Measurements from ENCODE around the gene NR2C2AP.

Gene NR2C2AP

GRCh38 chr19:19234220-19234816 lies 31.1 kb upstream of the NR2C2AP start:
- Histone ChIP-seq H3K4me2 (ENCODE audit: low read length) (no peak overlapping the region), H3K9ac (ENCODE audit: low read length) (no peak overlapping the region), H3K9me3 (ENCODE audit: low read length) (peaks cover 14% of the 10 kb centered on the region), H3K4me3 (ENCODE audit: low read depth, low read length, poor library complexity, severe bottlenecking) (no peak overlapping the region), H3K36me3 (ENCODE audit: insufficient read depth, low read length) (no peaks in the 10 kb centered on the region; the same call in 1 of the 2 replicates), H3F3A (ENCODE audit: insufficient read depth, low read length) (no peaks in the 10 kb centered on the region), H3K27ac (ENCODE audit: low read depth, low read length, poor library complexity, severe bottlenecking) (no peak overlapping the region), H2AFZ (ENCODE audit: low read length) (no peak overlapping the region), H3K27me3 (ENCODE audit: insufficient read depth, low read length) (peaks cover 4% of the 10 kb centered on the region; the same call in 1 of the 2 replicates), H4K20me1 (ENCODE audit: insufficient read depth, low read length) (no peaks in the 10 kb centered on the region), H3K79me2 (ENCODE audit: insufficient read depth, low read length) (no peaks in the 10 kb centered on the region), H3K9me2 (ENCODE audit: low read depth, low read length) (no peaks in the 10 kb centered on the region), H3K4me1 (ENCODE audit: insufficient read depth, low read length, severe bottlenecking) (no peaks in the 10 kb centered on the region)
- TF ChIP-seq CTCF (IDR thresholded peaks at IDR 0.05; ENCODE audit: low read length): no peak
- TF ChIP-seq EZH2 (IDR thresholded peaks at IDR 0.05; ENCODE audit: borderline replicate concordance, low read length): no peak

DNA sequence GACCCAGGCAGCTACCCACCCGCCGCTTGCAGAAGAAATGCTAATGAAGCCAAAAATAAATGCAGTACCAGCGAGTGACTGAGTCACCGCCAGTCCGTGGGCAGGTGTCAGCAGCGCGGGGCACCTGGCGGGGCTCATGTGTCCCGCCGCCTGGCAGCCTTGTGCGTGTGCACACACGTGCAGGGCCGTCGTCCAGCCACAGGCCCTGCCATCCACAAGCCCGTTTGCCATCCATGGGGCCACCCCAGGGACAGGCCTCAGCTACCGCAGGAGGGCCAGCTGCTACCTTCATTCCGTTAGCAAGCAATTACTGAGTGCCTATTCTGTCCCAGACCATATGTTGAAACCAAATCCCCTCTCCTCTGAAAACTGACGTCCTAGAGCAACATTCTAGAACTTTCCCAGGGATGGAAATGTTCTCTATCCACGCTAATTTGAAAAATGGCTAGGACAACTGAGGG lies 29.1 kb upstream of the NR2C2AP start:
- no peak overlapping the region for H3K4me3 ChIP-seq (ENCODE audit: low read depth, low read length, poor library complexity, severe bottlenecking)
- no peak overlapping the region for H3K27ac ChIP-seq (ENCODE audit: low read depth, low read length, poor library complexity, severe bottlenecking)
- no peaks in the 10 kb centered on the region for H4K20me1 ChIP-seq (ENCODE audit: insufficient read depth, low read length)
- H3K27me3 ChIP-seq (ENCODE audit: insufficient read depth, low read length): peaks cover 4% of the 10 kb centered on the region; the same call in 1 of the 2 replicates
- no peaks in the 10 kb centered on the region for H3K9me2 ChIP-seq (ENCODE audit: low read depth, low read length)
- H3K4me1 ChIP-seq (ENCODE audit: insufficient read depth, low read length, severe bottlenecking): no peaks in the 10 kb centered on the region
- no peak overlapping the region for H3K4me2 ChIP-seq (ENCODE audit: low read length)
- H3K36me3 ChIP-seq (ENCODE audit: insufficient read depth, low read length): no peaks in the 10 kb centered on the region; the same call in 1 of the 2 replicates
- H2AFZ ChIP-seq (ENCODE audit: low read length): no peak overlapping the region
- peaks cover 14% of the 10 kb centered on the region for H3K9me3 ChIP-seq (ENCODE audit: low read length)
- H3K9ac ChIP-seq (ENCODE audit: low read length): no peak overlapping the region
- H3K79me2 ChIP-seq (ENCODE audit: insufficient read depth, low read length): no peaks in the 10 kb centered on the region
- H3F3A ChIP-seq (ENCODE audit: insufficient read depth, low read length): no peaks in the 10 kb centered on the region
- TF ChIP-seq EZH2 (IDR thresholded peaks at IDR 0.05; ENCODE audit: borderline replicate concordance, low read length) (no peak), CTCF (IDR thresholded peaks at IDR 0.05; ENCODE audit: low read length) (no peak)

DNA sequence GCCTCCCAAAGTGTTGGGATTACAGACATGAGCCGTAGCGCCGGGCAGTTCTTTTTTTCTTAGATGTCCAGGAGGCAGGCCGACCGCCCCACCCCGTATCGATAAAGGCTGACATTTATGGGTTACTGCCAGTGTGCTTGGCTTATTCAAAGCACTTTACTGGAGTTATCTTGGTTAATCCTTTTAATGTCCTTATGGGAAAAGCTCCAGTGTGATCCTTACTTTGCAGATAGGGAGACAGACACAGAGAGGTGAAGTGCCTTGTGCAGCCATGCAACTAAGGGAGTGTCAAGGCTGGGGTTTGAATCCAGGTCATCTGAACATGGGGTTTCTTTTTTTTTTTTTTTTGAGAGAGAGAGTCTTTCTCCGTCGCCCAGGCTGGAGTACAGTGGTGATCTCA lies 27.8 kb upstream of the NR2C2AP start:
- no peaks in the 10 kb centered on the region for H4K20me1 ChIP-seq (ENCODE audit: insufficient read depth, low read length)
- TF ChIP-seq EZH2 (IDR thresholded peaks at IDR 0.05; ENCODE audit: borderline replicate concordance, low read length) (no peak), CTCF (IDR thresholded peaks at IDR 0.05; ENCODE audit: low read length) (no peak)
- H3K4me2 ChIP-seq (ENCODE audit: low read length): no peak overlapping the region
- no peak overlapping the region for H3K9ac ChIP-seq (ENCODE audit: low read length)
- H3F3A ChIP-seq (ENCODE audit: insufficient read depth, low read length): no peaks in the 10 kb centered on the region
- H3K9me2 ChIP-seq (ENCODE audit: low read depth, low read length): no peaks in the 10 kb centered on the region
- peaks cover 11% of the 10 kb centered on the region for H3K9me3 ChIP-seq (ENCODE audit: low read length)
- peaks cover 4% of the 10 kb centered on the region; the same call in 1 of the 2 replicates for H3K27me3 ChIP-seq (ENCODE audit: insufficient read depth, low read length)
- no peaks in the 10 kb centered on the region for H3K4me1 ChIP-seq (ENCODE audit: insufficient read depth, low read length, severe bottlenecking)
- H3K27ac ChIP-seq (ENCODE audit: low read depth, low read length, poor library complexity, severe bottlenecking): no peak overlapping the region
- H3K36me3 ChIP-seq (ENCODE audit: insufficient read depth, low read length): no peaks in the 10 kb centered on the region; the same call in 1 of the 2 replicates
- H3K4me3 ChIP-seq (ENCODE audit: low read depth, low read length, poor library complexity, severe bottlenecking): no peak overlapping the region
- no peak overlapping the region for H2AFZ ChIP-seq (ENCODE audit: low read length)
- H3K79me2 ChIP-seq (ENCODE audit: insufficient read depth, low read length): no peaks in the 10 kb centered on the region
